ENCODE data around the gene SHC2.
"Not testable (repeated sequence)": the region's sequence is repeated elsewhere in the genome, so short reads cannot be mapped to it uniquely, and the experiment has no call there.

SHC2 gene

GRCh38 chr19:444677-445210, 16.1 kb downstream of the SHC2 start:
- no peak for DNase-seq

DNA sequence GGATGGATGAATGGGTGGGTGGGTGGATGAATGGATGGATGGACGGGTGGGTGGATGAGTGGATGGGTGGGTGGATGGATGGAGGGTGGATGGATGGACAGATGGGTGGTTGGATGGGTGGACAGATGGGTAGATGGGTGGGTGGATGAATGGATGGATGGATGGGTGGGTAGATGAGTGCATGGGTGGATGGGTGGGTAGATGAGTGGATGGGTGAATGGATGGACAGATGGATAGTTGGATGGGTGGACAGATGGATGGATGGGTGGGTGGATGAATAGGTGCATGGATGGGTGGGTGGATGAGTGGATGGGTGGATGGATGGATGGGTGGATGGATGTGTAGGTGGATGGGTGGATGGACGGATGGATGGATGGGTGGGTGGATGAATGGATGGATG, 17.8 kb downstream of the SHC2 start:
- no peak for DNase-seq

- DNase-seq, result no peak
Observed at GRCh38 chr19:442085-442484, 18.7 kb downstream of the SHC2 start.

- no peak for DNase-seq
Observed at GRCh38 chr19:441213-441836, 19.5 kb downstream of the SHC2 start.

DNA sequence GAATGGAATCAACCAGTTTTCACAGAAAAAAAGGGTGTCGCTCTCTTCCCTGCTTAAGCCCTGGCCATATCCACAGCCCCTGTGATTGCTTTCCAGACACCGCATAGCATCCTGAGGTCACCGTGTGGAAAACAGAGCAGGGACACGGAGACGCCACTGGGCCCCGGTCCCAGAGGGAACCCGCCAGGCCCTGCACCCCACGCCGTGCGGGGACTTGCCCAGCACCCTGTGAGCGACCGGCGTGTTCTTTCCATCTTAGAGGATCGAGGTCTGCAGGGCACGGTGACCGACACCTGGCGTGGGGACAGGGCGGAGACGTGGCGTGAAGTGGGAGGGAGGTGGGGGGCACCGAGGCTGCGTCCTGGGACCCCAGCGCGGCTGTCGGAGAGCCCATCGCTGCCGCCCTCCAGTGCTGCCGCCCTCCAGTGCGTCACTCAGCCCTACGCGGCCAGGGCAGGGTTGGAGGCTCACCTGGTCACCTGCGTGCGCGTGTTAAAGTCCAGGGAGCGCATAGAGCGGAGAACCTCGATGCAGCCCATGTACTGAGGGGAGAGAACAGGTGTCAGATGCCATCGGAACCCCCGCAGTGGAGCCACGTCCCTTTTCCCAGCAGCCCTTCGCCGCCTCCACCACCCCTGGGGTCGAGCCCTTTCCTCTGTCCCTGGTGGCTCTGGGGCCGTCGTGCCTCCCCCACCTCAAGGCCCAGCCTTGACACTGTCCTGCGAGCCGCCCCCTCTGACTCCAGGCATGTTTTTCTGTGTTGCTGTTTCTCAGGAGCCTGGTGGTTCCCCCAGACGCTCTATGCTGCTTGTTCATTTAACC, 20.2 kb downstream of the SHC2 start:
- DNase-seq, result no peak

DNA sequence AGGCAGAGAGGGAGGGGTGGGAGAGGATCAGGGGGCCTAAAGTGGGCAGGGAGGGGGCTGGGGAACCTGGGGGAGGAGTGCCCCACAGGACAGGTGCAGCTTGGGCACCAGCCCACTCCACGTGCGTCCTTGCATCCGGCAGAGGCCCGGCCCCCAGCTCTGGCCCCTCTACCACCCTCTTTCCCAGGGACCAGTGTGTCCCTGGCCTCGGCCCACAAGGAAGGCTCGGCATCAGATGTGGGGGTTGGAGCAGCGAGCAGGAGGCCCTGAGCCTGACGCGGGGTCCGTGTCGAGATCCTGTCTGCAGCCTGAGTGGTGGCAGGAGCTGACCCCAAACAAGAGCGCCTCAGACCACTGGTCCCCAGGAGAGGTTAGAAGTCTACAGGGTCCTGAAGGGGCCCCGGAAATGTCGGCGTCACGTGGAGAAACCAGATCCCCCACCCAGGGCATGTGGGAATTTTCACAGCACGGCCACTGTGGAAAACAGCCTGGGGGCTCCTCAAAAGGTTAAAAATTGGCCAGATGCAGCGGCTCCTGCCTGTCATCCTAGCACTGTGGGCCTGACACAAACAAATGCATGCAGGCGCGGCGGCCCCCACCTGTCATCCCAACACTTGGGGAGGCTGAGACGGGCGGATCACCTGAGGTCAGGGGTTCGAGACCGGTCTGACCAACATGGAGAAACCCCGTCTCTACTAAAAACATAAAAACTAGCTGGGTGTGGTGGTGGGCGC, 21.5 kb downstream of the SHC2 start:
- DNase-seq, result no peak

- no peak for DNase-seq
Observed at GRCh38 chr19:438416-438958, 22.3 kb downstream of the SHC2 start.

- DNase-seq, result no peak
Observed at GRCh38 chr19:437041-437440, 23.8 kb downstream of the SHC2 start.

GRCh38 chr19:436413-436950, 24.4 kb downstream of the SHC2 start:
- DNase-seq, result no peak

- no peak for DNase-seq
Observed at GRCh38 chr19:435707-436412, 25.0 kb downstream of the SHC2 start.

GRCh38 chr19:435056-435706, 25.7 kb downstream of the SHC2 start:
- no peak for DNase-seq

- no peak for DNase-seq
Observed at GRCh38 chr19:434152-434960, 26.5 kb downstream of the SHC2 start.

- DNase-seq, result no peak
Observed at GRCh38 chr19:430701-431100, 30.1 kb downstream of the SHC2 start.

DNA sequence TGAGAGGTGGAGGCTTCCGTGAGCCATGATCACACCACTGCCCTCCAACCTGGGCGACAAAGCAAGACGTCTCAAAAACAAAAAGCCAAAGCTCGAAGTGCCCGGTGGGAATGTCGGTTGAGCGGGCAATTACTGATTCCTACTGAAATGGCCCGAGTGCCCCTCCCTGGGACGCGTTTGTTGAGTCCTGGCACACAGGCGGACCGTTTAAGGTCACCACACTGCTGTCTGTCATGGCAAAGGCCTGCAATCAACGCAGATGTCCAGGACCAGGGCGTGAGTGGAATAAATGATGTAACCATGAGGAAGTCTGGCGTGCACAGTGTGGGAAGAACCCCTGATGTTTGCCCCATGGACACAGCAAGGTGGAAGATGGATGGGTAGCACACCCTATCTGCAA, 32.7 kb downstream of the SHC2 start:
- no peak for DNase-seq

GRCh38 chr19:427675-428074, 33.2 kb downstream of the SHC2 start:
- DNase-seq, result not testable (repeated sequence)

- no peak for DNase-seq
Observed at GRCh38 chr19:426725-427445, 33.9 kb downstream of the SHC2 start.

- DNase-seq, result no peak
Observed at GRCh38 chr19:425056-425455, 35.8 kb downstream of the SHC2 start.

GRCh38 chr19:424546-424945, 36.3 kb downstream of the SHC2 start:
- no peak for DNase-seq

GRCh38 chr19:423691-424466, 37.0 kb downstream of the SHC2 start:
- DNase-seq, result no peak

DNA sequence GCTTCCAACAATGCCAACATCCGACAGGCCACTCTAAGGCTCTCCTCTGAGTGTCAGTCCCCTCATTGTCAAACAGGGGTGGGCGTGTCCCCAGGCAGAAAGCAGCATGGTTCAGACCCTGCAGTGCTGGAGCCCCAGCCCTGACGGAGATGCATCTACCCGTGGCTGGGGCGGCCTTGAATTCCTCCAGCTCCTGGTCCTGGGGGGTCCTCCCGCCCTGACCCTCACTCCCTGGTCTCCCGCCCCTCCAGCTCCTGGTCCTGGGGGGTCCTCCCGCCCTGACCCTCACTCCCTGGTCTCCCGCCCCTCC, 38.0 kb downstream of the SHC2 start:
- DNase-seq, result not testable (repeated sequence)

Measured in DMS79 treated with DMSO at 0.1 percent for 48 hours (cell line).